NK-92 (cell line): Measurements from ENCODE around the gene ANAPC2.
A peak's percentile ranks its signal among the peaks of the same experiment; 100 is the strongest.

Source experiments
- DNase-seq: peaks from one replicate; lab custom pipeline; 2025; ENCODE audit not compliant: unreplicated experiment; lab: John Stamatoyannopoulos, UW

The ANAPC2 gene

GRCh38 chr9:137227853-137228505, 39.6 kb upstream of the ANAPC2 start:
- no peak for DNase-seq

DNA sequence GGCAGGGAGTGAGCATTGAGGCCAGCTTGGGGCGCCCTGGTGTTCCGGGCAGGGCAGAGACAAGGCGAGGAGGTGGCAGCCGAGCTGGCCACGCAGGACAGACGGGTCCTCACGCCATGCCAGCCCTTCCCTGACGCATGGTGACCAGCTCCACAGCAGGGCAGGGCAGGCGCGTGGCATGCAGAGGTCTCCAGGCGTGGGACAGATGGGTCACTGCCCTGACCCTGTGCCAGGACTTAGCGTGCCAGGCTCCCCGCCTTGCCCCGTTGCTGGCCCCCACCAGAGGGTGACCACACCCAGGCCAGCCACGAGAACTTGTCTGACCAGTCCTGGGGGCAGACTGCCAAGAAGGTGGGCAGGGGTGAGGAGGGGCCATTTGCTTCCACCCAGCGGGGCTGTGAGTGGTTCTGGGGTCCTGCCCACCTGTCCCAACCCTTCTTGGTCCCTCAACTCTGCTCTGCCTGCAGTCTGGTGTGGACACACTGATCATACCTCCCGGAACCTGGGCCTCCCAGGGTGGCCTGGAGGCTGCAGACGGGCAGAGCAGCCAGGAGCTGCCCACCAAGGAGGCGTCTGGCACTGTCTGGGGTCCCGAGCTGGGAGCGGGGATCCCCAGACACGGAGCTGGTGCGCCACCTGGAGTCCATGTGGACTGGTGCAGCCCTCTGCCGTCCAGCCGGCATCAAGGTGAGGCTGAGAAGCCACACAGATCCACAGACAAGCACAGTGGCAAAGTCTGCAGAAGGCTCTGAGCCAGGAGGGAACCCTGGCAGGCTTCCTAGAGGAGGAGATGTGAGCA, 38.9 kb upstream of the ANAPC2 start, which contains the start of gene RNF224:
TSS of gene RNF224 (plus strand) at position 449 of the 799 bp plus-strand sequence. CDS start 834 bp downstream, outside the sequence.
- no peak for DNase-seq

DNA sequence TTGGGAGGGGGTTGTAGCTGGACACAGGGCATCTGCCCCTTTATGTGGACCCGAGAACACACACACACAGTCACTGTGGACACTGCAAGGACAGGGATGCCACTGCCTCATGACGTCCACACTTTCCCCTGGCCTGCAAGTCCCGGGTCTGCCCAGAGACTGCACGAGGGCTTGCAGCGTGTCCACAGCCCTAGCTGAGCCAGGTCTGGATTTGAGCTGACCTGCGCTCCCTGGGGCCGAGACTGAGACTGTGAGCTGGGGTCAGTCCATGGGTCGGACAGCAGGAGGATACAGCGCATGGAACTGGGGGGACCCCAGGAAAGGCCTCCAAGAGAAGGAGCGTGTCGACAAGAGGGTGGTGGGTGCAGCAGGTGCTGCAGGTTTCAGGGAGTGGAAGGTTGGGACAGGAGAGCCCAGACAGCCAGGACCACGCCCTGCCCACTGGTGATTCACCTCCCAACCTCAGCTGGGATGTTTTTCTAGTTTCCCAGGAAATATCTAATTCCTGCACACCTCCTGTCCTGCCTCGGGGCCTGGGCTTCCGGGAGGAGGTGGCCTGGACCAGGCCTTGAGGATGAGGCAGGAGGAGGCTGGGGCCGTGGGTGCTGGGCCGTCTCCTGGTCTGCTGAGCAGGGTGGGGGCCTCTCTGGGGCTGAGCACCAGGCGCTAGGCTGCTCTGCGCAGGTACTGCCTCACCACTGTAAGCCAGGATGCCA, 38.1 kb upstream of the ANAPC2 start:
- no peak for DNase-seq

DNA sequence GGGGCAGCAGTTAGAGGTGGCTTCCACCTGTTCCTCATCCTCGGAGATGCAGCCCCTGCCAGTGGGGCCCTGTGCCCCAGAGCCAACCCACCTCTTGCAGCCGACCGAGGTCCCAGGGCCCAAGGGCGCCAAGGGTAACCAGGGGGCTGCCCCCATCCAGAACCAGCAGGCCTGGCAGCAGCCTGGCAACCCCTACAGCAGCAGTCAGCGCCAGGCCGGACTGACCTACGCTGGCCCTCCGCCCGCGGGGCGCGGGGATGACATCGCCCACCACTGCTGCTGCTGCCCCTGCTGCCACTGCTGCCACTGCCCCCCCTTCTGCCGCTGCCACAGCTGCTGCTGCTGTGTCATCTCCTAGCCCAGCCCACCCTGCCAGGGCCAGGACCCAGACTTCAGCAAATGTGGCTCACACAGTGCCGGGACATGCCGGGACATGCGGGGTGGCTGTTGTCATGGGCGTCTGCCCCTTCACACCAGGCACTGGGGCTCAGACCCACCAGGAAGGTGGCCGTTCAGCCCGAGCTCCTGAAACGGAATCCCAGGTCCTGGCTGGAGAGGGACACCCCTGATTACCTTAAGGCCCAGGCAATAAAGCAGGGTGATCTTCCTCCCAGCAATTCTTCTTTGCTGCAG, 37.5 kb upstream of the ANAPC2 start:
- DNase-seq = no peak

GRCh38 chr9:137224830-137225694, 36.7 kb upstream of the ANAPC2 start, which contains the start of gene CYSRT1:
Gene CYSRT1, plus strand, starts transcription at chr9:137225174. Its CDS starts 448 bp downstream, at chr9:137225622.
- no peak for DNase-seq

DNA sequence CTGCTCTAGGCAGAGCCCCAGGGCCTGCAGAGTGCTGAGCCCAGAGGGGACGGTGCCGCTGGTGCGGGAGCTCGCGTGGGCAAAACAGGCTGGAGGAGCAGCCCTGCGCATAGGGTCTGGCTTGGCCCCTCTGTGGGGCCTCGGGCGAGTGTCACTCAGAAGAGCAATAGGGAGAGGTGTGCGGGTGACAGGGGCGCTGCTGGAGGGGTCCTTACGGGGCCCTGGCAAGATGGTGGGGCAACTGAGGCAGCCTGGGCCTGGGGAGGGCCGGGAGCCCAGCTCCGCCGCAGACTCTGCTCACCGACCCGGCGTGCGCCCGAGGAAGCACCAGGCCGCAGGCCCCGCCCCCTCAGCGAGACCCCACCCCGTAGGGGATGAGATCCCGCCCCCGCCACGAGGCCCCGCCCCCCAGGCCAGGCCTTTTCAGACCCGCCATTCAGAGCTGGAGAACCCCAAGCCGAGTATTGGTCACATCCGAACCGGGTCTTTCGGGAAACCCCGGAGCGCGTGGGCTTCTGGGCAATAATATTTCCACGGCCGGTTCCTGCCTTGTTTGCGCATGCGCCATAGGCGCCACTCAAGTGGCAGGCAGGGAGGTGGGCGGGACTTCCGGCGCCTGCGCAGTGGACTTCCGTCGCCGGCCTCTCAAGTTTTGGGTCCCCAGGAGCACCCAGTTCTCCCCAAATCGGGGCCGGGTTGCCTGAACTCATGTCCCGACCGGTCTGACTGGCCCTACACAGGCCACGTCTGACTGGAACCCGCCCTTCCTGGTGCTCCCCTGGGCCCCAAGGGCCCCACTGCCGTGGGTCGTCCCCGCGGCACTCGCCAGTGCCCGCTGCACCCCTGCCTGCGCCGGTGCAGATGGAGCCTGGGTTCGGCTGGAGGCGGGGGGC, 35.0 kb upstream of the ANAPC2 start:
- DNase-seq = peak; percentile 95

DNA sequence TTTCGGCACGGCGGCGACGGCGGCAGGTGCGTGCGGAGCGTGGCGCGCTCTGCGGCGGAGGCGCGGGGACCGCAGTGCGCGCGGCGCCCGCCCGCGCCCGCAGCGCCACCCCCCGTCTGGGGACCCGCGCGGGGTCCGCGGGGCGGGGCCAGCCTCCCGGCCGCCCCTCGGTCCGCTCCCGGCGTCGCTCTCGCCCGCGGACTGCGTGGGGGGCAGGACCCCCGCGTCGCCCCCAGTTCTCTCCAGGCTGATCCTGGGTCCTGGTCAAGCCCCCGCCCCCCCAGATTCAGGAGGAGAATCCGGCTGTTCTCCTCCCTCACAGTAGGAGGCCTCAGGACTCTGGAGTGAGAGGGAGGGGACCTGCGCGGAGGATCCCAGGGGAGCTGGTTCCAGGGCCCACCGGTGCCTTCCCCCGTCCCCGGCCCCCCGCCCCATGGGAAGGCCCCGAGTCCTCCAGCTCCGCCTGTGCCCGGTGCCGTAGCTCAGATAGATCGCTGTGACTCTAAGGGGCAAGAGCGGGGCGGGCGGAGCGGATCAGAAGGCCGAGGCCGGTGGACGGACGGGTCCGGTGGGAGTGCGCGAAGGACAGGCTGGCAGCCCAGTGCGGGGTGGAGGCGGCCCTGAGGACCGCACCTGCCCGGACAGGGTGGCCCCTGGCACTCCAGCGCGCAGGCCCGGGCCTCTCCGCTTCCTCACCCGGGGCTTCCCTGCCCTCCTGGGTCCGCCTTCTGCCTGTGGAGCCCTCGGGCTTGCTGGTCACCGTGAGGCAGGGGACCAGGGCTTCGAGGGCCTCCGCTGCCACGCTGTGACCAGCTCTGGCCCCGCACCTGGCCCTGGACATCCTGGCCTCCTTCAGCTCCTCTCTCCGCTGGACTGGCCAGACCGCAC, 34.1 kb upstream of the ANAPC2 start, which contains the start of gene RNF208:
TSS of gene RNF208 (minus strand) at position 51 of the 888 bp plus-strand sequence. CDS start 1,028 bp downstream, outside the sequence.
- DNase-seq = no peak

DNA sequence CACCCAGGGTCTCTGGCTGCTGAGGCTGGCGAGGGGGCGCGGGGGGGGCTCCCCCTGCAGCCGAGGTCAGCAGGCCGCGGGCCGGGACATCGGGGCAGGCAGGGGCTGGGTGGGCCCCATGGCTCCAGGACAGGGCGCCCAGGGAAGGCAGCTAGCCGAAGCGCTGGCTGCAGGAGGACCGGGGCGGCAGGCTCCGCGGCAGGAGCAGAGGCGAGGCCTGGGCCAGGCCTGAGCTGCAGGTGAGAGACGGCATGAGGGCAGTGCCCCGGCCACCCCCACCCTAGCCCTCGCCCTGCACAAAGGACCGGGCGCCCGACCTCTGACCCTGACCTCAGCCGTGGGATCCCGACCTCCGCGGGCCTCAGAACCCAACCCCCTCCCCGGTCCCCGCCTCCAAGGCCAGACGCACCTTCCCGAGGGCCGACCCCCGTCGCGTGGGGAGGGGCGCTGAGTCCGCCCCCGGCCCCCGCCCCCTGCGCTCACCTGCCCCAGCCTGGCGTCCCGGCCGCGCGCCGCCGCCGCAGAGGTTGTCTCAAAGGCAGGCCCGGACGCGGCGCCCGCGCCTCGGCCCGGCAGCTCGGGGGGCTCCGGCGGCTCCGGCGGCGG, 33.2 kb upstream of the ANAPC2 start:
- no peak for DNase-seq

DNA sequence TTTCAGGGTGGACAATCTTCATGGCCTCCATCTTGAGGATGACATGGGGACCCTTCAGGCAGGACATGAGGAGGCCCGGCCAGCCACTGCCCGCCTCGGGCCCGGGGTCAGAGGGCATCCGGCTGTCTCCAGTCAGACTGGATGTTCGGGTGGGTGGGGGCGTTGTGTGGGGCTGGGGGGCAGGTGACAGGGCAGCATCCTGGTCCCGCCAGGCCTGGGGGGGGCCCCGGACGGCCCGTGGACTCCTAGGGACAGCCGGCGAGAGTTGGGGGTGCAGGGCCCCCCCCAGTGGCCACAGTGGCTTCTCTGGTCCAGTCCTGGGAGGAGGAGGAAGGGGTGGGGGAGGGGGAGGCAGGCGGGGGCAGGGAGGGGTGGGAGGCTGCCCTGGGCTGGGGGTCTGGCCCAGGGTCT, 32.7 kb upstream of the ANAPC2 start:
- DNase-seq = no peak

DNA sequence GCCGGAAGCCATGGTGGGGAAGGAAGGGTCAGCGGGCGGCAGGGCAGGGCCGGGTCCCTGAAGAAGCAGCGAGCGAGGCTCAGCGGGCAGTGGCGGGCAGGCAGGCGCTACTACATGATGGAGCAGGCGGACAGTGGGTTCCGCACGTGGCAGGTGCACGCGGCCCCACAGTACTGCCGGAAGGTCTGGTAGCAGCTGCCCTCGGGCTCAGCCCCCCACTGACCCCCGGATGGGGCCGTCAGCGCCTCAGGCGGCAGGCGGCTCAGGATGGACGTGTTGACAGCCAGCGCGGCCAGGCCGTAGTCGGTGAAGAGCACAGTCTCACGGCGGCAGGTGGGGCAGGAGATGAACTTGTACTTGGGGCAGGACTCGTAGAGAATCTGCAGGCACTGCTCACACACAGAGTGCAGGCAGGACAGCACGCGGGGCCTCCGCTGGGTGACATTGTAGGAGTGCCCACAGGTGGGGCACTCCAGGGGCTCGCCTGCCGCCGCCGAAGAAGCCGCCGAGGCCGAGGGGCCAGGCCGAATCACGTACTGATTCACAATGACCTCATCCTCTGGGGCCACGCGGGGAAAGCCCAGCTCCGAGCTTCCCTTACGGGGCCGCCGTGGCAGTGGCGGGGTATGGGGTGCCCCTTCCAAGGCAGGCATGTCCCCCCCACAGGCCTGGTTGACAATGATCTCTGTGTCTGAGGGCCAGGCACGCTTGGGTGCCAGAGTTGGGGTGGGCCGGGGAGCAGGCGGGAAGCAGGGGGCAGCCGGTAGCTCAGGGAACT, 32.1 kb upstream of the ANAPC2 start:
- DNase-seq = no peak

- DNase-seq = no peak
These were observed 31.5 kb upstream of the ANAPC2 start for GRCh38 chr9:137219757-137220316.

GRCh38 chr9:137218754-137219271, 30.5 kb upstream of the ANAPC2 start:
- no peak for DNase-seq

GRCh38 chr9:137218212-137218753, 29.9 kb upstream of the ANAPC2 start:
- no peak for DNase-seq

GRCh38 chr9:137217276-137218211, 29.2 kb upstream of the ANAPC2 start:
- no peak for DNase-seq
